ENCODE results near the gene PDZD7.
"Not testable (repeated sequence)": the region's sequence is repeated elsewhere in the genome, so short reads cannot be mapped to it uniquely, and the experiment has no call there.

Gene PDZD7

DNA sequence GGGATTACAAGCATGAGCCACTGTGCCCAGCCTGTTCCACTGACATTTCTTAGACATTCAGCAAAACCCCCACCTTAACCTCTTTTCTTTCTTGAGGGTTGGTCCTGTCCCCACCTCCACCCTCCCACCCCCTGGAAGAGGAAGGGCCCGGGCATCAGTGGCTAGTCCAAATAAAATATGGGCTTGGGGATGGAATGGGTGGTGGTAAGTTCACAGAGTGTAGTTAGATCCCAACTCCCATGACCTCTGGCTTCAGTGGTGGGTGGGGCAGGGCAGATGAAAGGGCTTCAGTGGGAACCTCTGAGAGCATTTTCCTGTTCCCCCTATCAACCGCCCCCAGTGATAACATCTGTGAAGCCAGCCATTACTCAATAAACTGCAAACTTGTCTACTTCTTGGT, 9.9 kb upstream of the PDZD7 start:
- DNase-seq (ENCODE audit: low spot score), result no peak

DNA sequence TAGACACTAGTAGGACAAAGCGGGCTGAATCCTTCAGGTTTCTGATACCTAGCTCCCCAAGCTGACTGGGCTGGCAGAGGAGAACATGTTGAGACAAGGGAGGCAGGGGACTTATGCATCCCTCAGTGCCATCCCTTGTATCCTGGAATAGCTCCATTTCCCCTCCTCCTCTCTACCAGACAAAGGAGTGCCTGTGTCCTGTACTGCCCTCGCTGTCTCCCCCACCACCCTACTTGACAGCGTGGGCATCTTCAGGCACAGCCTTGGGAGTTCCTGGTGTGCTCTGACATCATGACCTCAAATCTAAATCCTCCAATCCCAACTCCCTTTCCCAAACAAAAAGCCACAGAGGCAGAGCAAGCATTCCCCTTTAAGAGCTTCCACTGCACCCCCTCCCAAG, 9.1 kb upstream of the PDZD7 start:
- DNase-seq (ENCODE audit: low spot score), result no peak

DNA sequence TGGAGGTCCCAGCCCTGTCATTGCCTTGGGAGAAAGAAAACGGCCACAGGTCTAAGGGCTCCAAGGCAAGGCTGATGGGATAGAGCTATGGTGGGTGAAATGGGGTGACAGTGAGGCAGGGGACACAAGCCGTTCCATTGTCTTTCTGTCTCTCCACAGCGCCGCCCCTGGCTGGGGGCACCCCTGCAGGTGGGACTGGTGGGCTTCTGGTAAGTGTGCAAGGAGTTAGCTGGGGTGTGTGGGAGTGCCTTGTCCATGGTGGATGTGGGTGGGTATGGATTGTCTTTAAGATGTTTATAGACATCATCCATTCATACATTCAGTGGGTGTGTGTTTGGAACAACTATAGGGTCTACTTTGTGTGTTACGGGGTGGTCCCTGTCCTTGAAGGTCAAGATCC, 7.6 kb upstream of the PDZD7 start:
- no peak for DNase-seq (ENCODE audit: low spot score)

DNA sequence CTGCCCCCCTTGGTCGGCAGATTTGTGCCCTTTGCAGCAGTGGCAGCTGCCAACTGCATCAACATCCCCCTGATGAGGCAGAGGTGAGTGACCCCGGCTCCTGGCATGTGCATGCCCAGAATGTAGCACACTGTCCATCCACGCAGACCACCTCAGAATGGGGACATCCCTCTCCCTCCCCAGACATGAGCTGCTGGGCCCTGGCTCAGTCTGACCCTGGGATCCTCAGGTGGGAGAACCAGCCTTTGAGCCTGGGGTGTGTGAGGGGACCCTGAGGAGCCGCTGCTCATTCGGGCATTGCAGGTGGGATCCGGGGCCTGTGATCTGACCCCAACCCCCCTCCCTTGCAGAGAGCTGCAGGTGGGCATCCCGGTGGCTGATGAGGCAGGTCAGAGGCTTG, 5.8 kb upstream of the PDZD7 start:
- DNase-seq (ENCODE audit: low spot score), result no peak

DNA sequence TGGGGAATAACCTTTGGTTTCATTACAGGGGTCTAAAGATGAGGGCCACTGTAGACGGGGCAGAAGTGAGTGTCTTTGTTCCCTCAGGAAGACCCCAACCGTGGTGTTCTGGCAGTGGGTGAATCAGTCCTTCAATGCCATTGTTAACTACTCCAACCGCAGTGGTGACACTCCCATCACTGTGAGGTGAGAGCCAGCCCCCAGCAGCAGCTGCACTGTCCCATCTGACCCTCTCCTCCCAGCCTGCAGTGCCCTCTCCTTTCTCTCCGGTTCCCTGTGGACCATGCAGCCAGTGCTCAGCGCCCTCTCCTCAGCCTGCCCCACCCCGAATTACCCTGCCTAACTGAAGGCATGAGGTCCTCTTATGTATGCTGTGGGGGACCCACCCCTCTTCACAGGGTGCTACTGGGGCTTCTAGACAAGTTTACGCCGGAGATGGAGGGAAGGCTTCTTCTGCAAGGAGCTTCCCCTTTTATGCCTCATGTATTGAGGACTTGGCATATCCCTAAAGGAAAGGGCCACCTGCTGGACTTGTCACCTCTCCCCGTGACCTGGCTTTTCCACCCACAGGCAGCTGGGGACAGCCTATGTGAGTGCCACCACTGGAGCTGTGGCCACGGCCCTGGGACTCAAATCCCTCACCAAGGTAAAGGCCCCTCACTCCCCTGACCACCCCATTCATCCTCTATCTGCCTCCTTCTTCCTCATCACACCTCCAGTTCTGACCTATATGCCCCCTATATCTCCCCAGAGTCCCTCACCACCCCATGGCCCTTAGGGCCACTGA, 5.2 kb upstream of the PDZD7 start:
- no peak for DNase-seq (ENCODE audit: low spot score)

DNA sequence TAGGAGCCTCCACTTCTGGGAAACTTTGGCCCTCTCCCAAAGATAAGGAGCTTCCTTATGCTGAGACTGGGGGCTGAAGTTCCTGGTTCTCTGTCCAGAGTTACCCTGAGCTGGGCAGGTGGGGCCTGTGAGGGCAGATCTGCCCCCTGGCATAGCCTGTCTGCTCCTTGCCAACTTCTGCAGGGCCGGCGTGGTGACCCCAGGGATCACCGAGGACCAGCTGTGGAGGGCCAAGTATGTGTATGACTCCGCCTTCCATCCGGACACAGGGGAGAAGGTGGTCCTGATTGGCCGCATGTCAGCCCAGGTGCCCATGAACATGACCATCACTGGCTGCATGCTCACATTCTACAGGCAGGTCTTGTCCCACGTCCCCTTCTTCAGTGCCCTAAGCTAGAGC, 4.4 kb upstream of the PDZD7 start:
- DNase-seq (ENCODE audit: low spot score), result no peak

DNA sequence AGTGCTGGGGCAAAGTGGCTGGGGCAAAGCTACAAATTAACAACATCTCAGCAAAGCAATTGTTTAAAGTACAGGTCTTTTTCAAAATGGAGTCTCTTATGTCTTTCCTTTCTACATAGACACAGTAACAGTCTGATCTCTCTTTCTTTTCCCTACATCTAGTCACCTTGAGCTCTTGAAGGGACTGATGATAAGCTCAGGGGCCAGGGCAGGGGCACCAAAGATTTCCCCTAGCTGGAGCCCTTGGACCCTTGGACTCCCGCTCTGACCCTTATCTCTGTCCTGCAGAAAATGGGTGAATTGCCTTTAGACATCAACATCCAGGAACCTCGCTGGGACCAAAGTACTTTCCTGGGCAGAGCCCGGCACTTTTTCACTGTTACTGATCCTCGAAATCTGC, 3.5 kb upstream of the PDZD7 start:
- not testable (repeated sequence) for DNase-seq (ENCODE audit: low spot score)

DNA sequence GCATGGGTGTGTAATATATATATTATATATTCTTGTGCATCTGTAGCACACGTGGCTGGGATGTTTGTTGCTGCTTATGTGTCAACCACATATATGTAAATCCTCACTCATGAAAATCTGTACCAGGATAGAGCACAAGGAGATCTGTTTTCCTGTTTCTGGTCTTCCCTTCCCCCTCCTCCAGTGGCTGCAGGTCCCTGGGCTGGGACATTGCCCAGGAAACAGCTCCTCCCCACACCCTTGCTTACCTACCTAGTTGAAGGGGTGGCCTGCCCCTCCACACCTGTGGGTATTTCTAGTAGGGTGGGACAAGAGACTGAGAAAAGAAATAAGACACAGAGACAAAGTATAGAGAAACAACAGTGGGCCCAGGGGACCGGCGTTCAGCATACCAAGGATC, 2.3 kb upstream of the PDZD7 start:
- no peak for DNase-seq (ENCODE audit: low spot score)

DNA sequence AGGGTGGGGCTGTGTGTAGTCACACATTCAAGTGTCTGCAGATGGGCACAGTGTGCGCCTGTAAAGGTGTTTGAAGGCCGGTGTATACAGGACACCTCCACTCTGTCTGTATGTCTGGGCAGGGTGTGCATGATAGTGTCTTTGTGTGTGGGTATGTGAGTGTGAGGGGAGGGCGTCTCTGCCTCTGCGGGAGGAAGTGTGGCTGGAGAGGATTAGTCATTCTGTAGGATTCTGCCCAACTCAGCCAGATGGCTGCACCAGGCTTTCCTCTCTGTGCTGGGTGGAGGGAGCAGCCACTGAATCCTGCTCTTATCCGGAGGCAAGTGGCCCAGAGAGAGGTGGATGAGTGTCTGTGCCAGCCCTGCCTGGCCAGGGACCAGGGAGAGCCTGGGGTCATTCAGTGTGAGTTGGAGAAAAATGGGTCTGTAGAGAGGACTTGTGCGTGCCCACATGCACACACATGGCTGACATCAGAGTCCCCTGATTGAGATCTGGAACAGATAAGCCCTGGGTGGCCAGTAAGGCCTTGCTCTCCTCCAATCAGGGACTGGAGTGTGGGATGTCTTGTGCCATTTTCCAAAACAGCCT, 1.8 kb upstream of the PDZD7 start:
- DNase-seq (ENCODE audit: low spot score), result peak; percentile 88

DNA sequence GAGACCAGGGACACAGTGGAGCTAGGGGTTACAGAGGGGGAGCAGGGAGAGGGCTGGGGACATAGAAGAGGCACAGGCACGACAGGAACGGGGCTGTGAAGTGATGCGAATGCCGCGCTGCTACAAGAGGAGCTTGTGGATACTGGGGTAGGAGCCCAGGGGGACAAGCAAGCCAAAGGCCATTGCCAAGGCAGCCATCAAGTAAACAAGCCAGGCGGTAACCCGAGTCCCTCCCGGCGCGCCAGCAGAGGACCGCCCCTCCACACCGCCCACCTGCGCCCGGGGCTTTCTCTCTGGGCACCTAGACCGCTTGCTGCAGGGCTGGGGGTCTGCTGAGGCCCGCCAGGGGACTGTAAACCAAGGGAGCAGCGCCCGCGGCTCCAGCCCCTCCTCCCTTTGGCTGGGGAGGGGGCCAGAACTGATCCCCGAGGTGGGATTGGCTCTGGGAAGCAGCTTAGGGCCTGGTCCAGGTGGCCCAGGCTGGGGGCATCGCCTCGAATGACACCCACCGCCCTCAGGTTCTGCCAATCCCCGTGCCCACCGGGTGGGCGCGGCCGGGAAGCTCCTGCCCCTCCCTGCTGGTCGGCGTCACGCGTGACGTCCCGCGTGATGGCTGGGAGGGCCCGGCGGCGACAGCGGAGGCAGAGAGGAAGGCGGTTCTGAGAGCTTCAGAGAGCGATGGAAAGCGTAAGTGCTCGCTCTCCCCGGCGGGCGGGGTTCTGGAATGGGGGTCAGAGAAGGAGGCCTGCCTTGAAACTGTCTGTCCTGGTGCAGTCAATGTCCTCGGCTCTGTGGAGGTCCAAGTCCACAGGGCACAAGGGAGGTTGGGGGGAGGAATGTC, 1.1 kb upstream of the PDZD7 start:
- DNase-seq (ENCODE audit: low spot score), result peak; percentile 87

DNA sequence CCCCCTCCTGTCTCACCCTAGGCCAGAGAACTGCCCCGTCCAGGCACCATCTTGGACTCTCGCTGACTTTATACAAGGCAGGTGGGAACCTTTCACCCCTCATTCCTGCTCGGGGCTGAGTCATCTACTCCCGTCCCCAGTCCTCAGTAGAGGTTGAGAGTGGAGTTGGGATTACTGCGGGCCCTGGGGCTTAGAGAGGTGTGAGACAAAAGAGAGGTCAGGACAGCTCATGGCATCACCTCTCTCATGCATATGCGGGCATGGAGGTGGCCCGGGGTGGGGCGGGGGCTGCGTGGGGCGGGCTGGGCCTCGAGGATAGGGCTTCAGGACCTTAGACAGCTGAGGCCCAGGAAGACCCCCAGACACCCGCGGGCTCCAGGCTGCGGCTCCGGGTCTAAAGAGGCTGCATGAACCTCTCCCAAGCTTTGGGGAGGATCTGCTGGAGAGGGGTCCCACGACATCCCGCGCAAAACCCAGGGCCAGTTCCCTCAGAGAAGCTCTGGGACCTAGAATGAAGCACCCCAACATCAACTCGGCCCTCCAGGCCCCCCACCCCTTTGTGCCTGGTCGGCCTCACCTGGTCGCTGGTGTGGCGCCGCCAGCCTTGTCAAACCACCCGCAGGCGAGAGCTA, 317 bp downstream of the PDZD7 start:
- DNase-seq (ENCODE audit: low spot score), result no peak

DNA sequence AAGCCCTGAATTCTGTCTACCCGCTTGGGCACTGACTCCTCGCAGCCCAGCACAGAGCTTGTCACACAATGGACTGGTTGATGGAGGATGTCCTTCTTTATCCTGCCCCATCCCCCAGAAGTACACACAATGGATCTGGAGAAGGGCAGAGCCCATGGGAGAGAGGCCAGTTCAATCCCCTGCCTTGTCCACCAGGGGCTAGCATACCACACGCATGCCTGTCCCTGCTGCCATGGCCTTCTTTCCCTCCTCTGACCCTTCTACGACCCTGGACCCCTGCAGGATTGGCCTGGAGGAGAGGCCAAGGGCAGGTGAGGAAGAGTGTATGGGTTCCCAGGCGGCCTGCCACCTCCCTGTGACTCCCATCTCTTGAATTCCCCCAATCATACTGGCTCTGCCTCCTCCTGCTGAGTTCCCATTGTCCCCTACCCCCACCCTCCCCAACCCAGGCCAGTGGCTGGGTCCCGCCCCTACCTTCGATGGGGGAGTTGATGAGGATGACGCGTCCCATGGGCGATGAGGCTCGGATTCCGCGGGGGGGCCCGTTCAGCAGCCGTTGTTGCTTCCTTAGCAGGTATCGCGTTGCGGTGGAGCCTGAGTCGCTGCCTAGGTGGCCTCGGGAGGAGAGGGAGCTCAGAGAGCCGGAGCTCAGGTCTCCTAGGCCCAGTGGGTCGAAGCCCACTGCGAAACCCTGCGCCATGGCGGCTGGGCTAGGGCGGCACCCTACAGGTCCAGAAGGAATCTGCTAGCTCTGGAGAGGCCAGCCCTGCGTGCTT, 1.2 kb downstream of the PDZD7 start:
- DNase-seq (ENCODE audit: low spot score), result no peak

DNA sequence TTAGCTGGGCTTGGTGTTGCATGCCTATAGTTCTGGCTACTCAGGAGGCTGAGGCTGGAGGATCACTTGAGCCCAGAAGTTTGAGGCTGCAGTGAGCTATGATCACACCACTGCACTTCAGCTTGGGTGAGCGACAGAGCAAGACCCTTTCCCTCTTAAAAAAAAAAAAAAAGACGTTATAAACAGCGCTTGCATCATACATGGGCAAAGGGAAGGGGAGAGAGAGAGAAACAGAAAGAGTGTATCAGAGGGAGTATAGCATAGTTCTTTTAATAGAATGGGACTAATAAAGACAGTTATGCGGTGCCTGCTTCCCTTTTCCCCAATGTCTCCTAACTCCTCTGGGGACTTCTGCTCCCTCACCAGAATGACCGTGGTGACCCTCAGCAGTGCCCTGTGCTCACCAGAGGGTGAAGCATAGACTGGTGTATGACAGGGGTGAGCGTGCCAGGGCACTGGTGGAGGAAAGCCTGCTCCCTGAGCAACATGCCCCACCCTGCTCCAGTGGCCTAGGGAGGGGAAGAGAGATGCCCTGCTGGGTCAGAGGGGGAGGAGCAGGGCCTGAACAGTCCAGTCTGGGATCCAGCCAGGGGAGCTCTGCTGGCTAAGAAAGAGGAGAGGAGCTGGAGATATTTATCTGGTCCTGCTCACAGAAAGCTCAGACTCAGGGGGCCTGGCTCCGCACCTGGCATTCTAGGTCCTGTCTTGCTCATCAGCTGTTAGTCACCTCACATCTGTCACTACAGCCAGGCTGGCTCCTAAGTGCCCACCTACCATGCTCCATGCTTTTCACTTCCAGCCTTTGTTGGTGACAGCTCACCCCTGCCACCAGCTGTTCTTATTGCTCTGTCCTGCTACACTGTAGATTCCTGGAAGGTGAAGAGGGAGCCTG, 2.2 kb downstream of the PDZD7 start:
- no peak for DNase-seq (ENCODE audit: low spot score)

DNA sequence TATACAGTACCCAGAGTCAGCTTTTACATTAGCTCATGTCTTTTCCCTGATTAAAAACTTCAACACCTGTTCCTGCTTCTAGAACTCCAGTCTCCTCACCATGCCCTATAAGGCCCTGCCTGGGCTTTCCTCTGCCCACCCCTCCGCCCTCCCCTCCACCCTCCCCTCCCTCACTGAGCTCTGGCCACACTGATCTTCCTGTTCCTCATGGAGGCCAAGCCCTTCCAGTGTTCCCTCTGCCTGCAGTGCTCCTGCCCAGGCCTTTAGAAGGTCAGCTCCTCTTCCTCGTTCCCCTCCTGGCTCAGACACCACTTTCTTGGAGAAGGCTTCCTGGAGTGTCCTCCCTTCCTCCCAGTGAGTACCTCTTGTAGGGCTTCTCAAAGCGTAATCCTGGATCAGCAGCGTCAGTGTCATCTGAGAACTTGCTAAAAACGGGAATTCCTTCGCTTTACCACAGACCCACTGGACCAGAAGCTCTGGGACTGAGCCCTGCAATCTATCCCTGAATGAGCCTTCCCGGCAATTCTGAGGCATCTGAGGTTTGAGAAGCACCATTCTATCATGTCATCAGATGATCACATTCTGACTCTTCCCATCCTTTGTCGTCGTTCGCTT, 3.7 kb downstream of the PDZD7 start:
- DNase-seq (ENCODE audit: low spot score), result no peak

DNA sequence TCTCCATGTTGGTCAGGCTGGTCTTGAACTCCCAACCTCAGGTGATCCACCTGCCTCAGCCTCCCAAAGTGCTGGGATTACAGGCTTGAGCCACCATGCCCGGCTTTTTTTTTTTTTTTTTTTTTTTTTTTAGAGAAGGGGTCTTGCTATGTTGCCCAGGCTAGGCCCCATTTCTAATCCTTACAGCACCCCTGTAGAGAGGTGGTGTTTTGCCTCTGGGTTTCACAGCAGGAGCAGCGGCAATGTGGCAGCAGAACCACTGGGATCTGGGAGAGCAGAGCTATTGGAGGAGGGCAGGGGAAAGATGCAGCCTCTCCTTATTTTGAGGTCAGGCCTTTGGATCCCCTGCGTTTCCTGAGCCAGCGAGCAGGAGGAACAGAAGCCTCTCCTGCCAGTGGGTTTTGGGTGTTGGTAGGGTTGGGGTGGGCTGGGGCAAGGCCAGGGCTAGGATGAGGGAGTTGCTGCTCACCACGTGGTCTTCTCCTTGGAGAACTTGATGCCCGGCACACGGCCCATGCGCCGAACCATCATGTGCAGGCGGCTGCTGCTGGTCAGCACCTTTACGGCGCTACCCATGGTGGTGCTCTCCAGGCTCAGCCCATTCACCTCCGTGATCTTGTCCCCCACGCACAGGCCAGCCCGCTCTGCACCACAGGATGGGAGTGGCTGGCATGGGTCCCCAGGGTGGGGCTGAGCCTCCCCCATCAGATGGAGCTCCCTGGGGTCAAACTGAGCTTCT, 7.8 kb downstream of the PDZD7 start:
- no peak for DNase-seq (ENCODE audit: low spot score)

DNA sequence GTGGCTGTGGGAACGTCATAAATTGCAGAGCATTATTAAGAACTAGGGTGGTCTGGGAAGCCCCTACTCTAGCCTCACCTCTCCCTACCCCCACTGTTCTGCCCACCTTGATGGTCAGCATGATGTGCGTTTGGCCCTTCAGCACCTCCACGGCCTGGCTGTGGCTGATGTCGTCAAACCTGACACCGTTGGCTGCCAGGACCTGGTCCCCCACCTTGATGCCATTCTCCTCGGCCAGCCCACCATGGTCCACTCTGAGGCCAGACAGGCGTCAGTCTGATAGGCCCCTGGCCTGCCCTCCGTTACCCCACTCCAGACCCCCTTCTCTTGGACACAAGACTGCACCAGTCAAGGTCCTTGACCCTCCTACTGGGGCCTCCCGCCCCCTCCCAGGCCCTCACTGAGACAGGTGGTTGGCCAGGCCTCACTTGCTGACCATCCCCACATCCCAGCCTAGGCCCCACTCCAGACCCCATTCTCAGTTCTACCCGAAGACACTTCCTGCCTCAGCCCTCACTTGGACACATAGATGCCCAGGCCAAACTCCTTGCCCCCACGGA, 9.2 kb downstream of the PDZD7 start:
- DNase-seq (ENCODE audit: low spot score), result no peak

DNA sequence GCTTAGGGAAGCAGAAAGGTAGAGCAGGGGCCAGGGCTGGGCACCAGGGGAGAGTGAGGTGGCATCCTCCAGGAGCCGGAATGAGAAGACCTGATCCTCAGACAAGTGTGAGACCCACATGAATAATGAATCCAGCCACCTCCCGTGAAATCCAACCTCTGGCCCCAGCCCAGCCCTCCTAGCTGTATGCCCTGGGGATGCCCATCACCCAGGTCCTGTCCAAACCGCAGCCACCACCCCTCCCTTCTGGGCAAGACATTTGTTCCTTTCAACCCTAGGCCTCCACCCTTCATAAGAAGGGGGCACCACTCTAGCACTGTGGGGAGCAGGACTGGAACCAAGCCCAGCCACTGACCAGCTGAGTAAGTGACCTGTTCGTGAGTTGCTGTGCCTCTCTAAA, 9.7 kb downstream of the PDZD7 start:
- no peak for DNase-seq (ENCODE audit: low spot score)

DNA sequence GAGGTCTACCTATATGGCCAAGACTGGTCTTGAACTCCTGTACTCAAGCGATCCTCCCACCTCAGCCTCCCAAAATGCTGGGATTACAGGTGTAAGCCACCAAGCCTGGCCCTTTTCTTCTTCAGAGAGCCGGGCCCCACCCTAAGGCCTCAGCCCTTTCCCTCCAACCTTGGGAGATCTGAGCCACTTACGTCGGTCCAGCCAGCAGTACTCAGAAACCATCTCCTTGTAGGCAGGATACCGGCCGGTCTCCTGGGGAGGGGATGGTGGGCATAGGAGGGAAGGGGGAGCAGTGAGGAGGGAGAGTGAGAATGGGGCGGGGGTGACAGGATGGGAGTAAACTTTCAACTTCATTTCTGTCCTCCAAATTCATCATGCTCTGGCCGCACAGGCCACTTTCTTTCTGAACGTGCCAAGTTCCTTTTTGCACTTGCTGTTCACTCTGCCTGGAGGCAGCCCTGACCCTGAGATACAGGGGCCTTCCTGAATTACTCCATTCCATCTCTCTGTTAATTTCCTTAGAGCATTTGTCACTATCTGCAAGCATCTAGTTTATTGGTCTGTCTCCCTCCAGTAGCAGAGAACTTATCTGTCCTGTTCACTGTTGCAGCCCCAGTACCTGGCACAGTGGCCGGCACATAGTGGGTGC, 10.4 kb downstream of the PDZD7 start:
- no peak for DNase-seq (ENCODE audit: low spot score)

DNA sequence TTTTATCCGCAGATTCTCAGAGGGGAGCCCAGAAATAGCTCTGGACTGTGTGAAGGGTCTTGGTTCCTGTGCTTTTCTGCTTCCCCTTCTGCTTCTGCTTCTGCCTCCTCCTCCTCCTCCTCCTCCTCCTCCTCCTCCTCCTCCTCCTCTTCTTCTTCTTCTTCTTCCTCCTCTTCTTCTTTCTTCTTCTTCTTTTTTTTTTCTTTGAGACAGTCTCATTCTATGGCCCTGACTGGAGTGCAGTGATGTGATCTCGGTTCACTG, 11.6 kb downstream of the PDZD7 start:
- DNase-seq (ENCODE audit: low spot score), result no peak
